ENCODE measurements around the gene ZNF444. TPM values are rescaled to one million over a fixed set of nuclear protein-coding genes. Genes with fewer than 3 reads are reported as not detected.

ZNF444 gene
- total and polyA plus RNA-seq, 2 of the 8 experiments (the other 6 are each of a cell fraction or from before 2014, with no cell fraction given) = 49.5 to 54.5 TPM

- Histone ChIP-seq H2BK5ac (ENCODE audit: low read depth, low read length) (no peak overlapping the region), H4K8ac (ENCODE audit: extremely low read depth, insufficient read depth, low read length) (no peak overlapping the region), H3K9me3 (ENCODE audit: insufficient read depth in 2 of 2, low read depth in 1 of 2, low read length in 1 of 2) (no peaks in the 10 kb centered on the region), H3K27me3 (replicated peaks in 1 of 4; ENCODE audit: control insufficient read depth in 3 of 4, extremely low read depth in 1 of 4, insufficient read depth in 3 of 4, low read length in 3 of 4) (no peaks in the 10 kb centered on the region; a peak in 1 of 7 replicates), H3K9ac (replicated peaks in 1 of 4; ENCODE audit: extremely low read depth in 1 of 4, low read depth in 3 of 4, low read length in 3 of 4) (no peak overlapping the region), H3K79me2 (ENCODE audit: control insufficient read depth in 1 of 2, insufficient read depth in 2 of 2, low read length in 2 of 2) (peaks cover 18 to 22% of the 10 kb centered on the region in 2 experiments), H2BK15ac (ENCODE audit: low read length) (0 out of 2 replicates have a peak overlapping the region, but pooled peaks have one; percentile 90), H2BK12ac (ENCODE audit: low read depth, low read length) (no peak overlapping the region), H3K14ac (ENCODE audit: insufficient read length) (no peak overlapping the region), H3K27ac (ENCODE audit: low read depth, low read length) (no peak overlapping the region), H3K18ac (ENCODE audit: extremely low read depth, low read length) (no peak overlapping the region), H2AK5ac (ENCODE audit: low read depth, low read length) (no peak overlapping the region), H4K5ac (ENCODE audit: insufficient read length, low read depth, low read length) (no peak overlapping the region), H3K4ac (replicated peaks; ENCODE audit: insufficient read length, low read depth, low read length) (no peak overlapping the region), H2AFZ (ENCODE audit: low read length) (0 out of 2 replicates have a peak overlapping the region, but pooled peaks have one; percentile 18), H3K23me2 (ENCODE audit: low read depth, low read length) (peaks cover 8% of the 10 kb centered on the region), H3K4me1 (replicated peaks in 1 of 4; ENCODE audit: control insufficient read depth in 3 of 4, insufficient read depth in 4 of 4, low read length in 3 of 4) (peaks cover 0 to 16% (median 12%) of the 10 kb centered on the region in 4 experiments; a peak in 6 of 7 replicates), H2BK20ac (ENCODE audit: low read length) (no peak overlapping the region), H2BK120ac (replicated peaks; ENCODE audit: low read depth, low read length) (no peak overlapping the region), H3K36me3 (ENCODE audit: control insufficient read depth in 2 of 4, insufficient read depth in 4 of 4, low read length in 3 of 4) (0 out of 8 replicates have a peak, but pooled peaks cover 0 to 3% (median 0%) of the 10 kb centered on the region in 4 experiments), H3K56ac (replicated peaks; ENCODE audit: insufficient read length, low read depth, low read length) (no peak overlapping the region), H3K79me1 (ENCODE audit: low read depth, low read length) (no peaks in the 10 kb centered on the region; the same call in 1 of the 2 replicates), H4K20me1 (replicated peaks in 1 of 2; ENCODE audit: control insufficient read depth in 1 of 2, insufficient read depth in 2 of 2, low read length in 2 of 2) (peaks cover 4% of the 10 kb centered on the region in 2 experiments), H3K4me3 (ENCODE audit: extremely low read depth in 1 of 4, insufficient read depth in 2 of 4, low read depth in 3 of 4, low read length in 4 of 4) (no peak overlapping the region), H4K91ac (replicated peaks; ENCODE audit: insufficient read length, low read length) (no peak overlapping the region), H3K23ac (ENCODE audit: insufficient read length) (no peak overlapping the region), H3K4me2 (ENCODE audit: insufficient read depth in 1 of 2, low read depth in 2 of 2, low read length in 2 of 2) (no peak overlapping the region)
- TF ChIP-seq JUN (IDR thresholded peaks at IDR 0.05; ENCODE audit: low read depth, low read length) (no peak), USF2 (IDR thresholded peaks at IDR 0.05; ENCODE audit: low read length) (no peak), SUZ12 (IDR thresholded peaks at IDR 0.05; ENCODE audit: low read length) (no peak), EP300 (IDR thresholded peaks at IDR 0.05; ENCODE audit: borderline replicate concordance in 1 of 2, low read depth in 2 of 2, low read length in 2 of 2) (no peak), POLR2AphosphoS5 (IDR thresholded peaks at IDR 0.05; ENCODE audit: low read depth, low read length) (no peak), SRF (IDR thresholded peaks at IDR 0.05; ENCODE audit: low read depth, low read length) (no peak)
- ChIA-PET CTCF (ENCODE audit: partially characterized antibody) (interaction anchor here (0.7 to 2.2 kb wide), 4 partner anchors 13 to 47 kb away, joined by 3 to 8 read pairs (median 4); no protein-coding TSS in a partner anchor), POLR2A (ENCODE audit: partially characterized antibody) (interaction anchor here (0.6 to 7.0 kb wide), 2 partner anchors 16 to 1720 kb away, joined by 3 to 51 read pairs; no protein-coding TSS in a partner anchor)
- FAIRE-seq (no peak), DNase-seq (ENCODE audit: low read depth in 1 of 2, low spot score in 2 of 2) (no peak)
- 96% methylated on average over 16 of the region's 16 CpGs; no CpG with 5 or more reads in 1 of the 2 experiments for WGBS, 2 experiments (ENCODE audit: extremely low coverage in 1 of 2, insufficient coverage in 1 of 2, insufficient read length in 1 of 2, insufficient replicate concordance in 2 of 2, low coverage in 1 of 2, low lambda C conversion rate in 2 of 2, missing lambda C conversion rate in 1 of 2)
These were observed 17.7 kb upstream of the ZNF444 start for GRCh38 chr19:56123266-56123891.

All from H1 (cell line).